ENCODE measurements around the gene ATXN10. TPM values are rescaled to one million over a fixed set of nuclear protein-coding genes. Genes with fewer than 3 reads are reported as not detected.

The ATXN10 gene
- total and polyA plus RNA-seq, 10 of the 15 experiments (the other 5 are each of a cell fraction or from before 2014, with no cell fraction given) = 29.2 to 249 (median 146) TPM

DNA sequence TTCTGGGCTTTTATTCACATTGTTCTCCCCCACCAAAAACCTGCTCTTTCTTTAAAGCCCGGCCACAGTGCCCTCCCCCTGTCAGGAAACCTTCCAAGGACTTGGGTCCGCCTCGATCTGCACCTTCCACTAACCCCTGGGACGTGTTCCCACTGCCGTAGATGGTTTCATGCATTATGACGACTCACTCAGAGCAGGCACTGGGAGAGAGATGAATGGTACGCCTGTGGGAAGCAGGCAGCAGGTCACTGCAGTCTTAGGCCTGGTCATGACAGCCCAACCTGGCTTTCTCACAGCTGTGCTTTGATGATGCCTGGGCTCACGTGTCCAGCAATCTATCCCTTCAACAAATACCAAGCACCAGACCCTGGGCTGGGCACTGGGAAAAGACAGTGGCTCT, 189.6 kb downstream of the ATXN10 start:
- H3K27ac ChIP-seq (ENCODE audit: control insufficient read depth, insufficient read depth) = no peak overlapping the region
- H3K36me3 ChIP-seq (ENCODE audit: control insufficient read depth in 2 of 2, insufficient read depth in 2 of 2, low read length in 1 of 2) = no peaks in the 10 kb centered on the region
- no peak overlapping the region for H3K4me3 ChIP-seq
- WGBS (ENCODE audit: insufficient coverage, insufficient replicate concordance, low lambda C conversion rate, missing lambda C conversion rate) = 85% methylated on average over 8 of the region's 8 CpGs
- DNase-seq (ENCODE audit: low read depth, low spot score) (no peak), FAIRE-seq (no peak), ATAC-seq (no peak)
- CTCF ChIA-PET = interaction anchor here (1.1 kb wide), 1 partner anchor 214 kb away, joined by 5 read pairs; no protein-coding TSS in a partner anchor
- H3K79me2 ChIP-seq (ENCODE audit: control insufficient read depth, insufficient read depth, low read length) = no peaks in the 10 kb centered on the region
- BruUV-seq (replicated peaks) = no TSS peak
- POLR2A ChIA-PET = no interaction called here
- H3K27me3 ChIP-seq (replicated peaks in 1 of 2; ENCODE audit: control insufficient read depth in 2 of 2, insufficient read depth in 2 of 2, low read length in 1 of 2) = no peaks in the 10 kb centered on the region
- H3K4me1 ChIP-seq (ENCODE audit: control insufficient read depth, insufficient read depth, low read length) = no peaks in the 10 kb centered on the region
- TF ChIP-seq HDGF (IDR thresholded peaks at IDR 0.05) (no peak), GATAD2B (conservative IDR thresholded peaks at IDR 0.05; ENCODE audit: low read depth) (no peak), CHD2 (IDR thresholded peaks at IDR 0.05; ENCODE audit: borderline replicate concordance, low read depth, low read length) (no peak), MEF2A (IDR thresholded peaks at IDR 0.05; ENCODE audit: insufficient read depth, low read depth, low read length) (no peak), IKZF2 (IDR thresholded peaks at IDR 0.05) (no peak), RAD21 (IDR thresholded peaks at IDR 0.05; ENCODE audit: insufficient read depth, low read depth, low read length) (no peak), JUNB (IDR thresholded peaks at IDR 0.05) (no peak)
- TF ChIP-seq, protein P1, sequence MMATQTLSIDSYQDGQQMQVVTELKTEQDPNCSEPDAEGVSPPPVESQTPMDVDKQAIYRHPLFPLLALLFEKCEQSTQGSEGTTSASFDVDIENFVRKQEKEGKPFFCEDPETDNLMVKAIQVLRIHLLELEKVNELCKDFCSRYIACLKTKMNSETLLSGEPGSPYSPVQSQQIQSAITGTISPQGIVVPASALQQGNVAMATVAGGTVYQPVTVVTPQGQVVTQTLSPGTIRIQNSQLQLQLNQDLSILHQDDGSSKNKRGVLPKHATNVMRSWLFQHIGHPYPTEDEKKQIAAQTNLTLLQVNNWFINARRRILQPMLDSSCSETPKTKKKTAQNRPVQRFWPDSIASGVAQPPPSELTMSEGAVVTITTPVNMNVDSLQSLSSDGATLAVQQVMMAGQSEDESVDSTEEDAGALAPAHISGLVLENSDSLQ (IDR thresholded peaks at IDR 0.05) = no peak
- TF ChIP-seq, protein P2, sequence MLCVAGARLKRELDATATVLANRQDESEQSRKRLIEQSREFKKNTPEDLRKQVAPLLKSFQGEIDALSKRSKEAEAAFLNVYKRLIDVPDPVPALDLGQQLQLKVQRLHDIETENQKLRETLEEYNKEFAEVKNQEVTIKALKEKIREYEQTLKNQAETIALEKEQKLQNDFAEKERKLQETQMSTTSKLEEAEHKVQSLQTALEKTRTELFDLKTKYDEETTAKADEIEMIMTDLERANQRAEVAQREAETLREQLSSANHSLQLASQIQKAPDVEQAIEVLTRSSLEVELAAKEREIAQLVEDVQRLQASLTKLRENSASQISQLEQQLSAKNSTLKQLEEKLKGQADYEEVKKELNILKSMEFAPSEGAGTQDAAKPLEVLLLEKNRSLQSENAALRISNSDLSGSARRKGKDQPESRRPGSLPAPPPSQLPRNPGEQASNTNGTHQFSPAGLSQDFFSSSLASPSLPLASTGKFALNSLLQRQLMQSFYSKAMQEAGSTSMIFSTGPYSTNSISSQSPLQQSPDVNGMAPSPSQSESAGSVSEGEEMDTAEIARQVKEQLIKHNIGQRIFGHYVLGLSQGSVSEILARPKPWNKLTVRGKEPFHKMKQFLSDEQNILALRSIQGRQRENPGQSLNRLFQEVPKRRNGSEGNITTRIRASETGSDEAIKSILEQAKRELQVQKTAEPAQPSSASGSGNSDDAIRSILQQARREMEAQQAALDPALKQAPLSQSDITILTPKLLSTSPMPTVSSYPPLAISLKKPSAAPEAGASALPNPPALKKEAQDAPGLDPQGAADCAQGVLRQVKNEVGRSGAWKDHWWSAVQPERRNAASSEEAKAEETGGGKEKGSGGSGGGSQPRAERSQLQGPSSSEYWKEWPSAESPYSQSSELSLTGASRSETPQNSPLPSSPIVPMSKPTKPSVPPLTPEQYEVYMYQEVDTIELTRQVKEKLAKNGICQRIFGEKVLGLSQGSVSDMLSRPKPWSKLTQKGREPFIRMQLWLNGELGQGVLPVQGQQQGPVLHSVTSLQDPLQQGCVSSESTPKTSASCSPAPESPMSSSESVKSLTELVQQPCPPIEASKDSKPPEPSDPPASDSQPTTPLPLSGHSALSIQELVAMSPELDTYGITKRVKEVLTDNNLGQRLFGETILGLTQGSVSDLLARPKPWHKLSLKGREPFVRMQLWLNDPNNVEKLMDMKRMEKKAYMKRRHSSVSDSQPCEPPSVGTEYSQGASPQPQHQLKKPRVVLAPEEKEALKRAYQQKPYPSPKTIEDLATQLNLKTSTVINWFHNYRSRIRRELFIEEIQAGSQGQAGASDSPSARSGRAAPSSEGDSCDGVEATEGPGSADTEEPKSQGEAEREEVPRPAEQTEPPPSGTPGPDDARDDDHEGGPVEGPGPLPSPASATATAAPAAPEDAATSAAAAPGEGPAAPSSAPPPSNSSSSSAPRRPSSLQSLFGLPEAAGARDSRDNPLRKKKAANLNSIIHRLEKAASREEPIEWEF (IDR thresholded peaks at IDR 0.05; ENCODE audit: insufficient replicate concordance, low read depth, low read length) = no peak
- in situ Hi-C loops (cut with MboI) (no loop called here), intact Hi-C loops (cut with micrococcal nuclease; ENCODE audit: unreplicated experiment) (loop anchor here (10.0 kb wide), 1 partner anchor 216 kb away; no protein-coding TSS in a partner anchor)
- no peak overlapping the region for H3K9ac ChIP-seq (ENCODE audit: control insufficient read depth, insufficient read depth, low read length)
- H4K20me1 ChIP-seq (ENCODE audit: control insufficient read depth, insufficient read depth) = no peaks in the 10 kb centered on the region
- no peaks in the 10 kb centered on the region for H3K9me3 ChIP-seq (replicated peaks; ENCODE audit: control insufficient read depth, insufficient read depth, low read length)
- RAD21 ChIA-PET (ENCODE audit: unreplicated experiment) = no interaction called here
- H2AFZ ChIP-seq (ENCODE audit: control insufficient read depth, low read depth, low read length) = no peak overlapping the region
- SMC1A ChIA-PET (ENCODE audit: uncharacterized antibody, unreplicated experiment) = no interaction called here
- H3K4me2 ChIP-seq (ENCODE audit: control insufficient read depth, insufficient read depth) = no peak overlapping the region

Measured in GM12878 (cell line).